MM.1S (cell line): Measurements from ENCODE around the gene FAM118B.

ENCODE experiments used
- DNase-seq: peaks from one replicate; pipeline ENCODE4 v3.0.0-alpha.2; 2015
- H2AFZ ChIP-seq: fragments of 300-600 bp; sonication (generic); 2 replicates; pipeline ENCODE4 v1.6.0; 2016; ENCODE audit warnings: antibody characterized with exemption, low read length
- H3F3A ChIP-seq: fragments of 300-600 bp; sonication (generic); 2 replicates; pipeline ENCODE4 v1.6.1; 2016; ENCODE audit warnings: mild to moderate bottlenecking, antibody characterized with exemption, low read length, moderate library complexity, mixed read lengths; ENCODE audit not compliant: insufficient read depth
- H3K27ac ChIP-seq: fragments of 300-600 bp; sonication (generic); 2 replicates; pipeline ENCODE4 v1.5.1; 2016; ENCODE audit warnings: mild to moderate bottlenecking, low read length
- H3K27me3 ChIP-seq: fragments of 300-600 bp; sonication (generic); replicated peaks from 2 replicates; pipeline ENCODE4 v1.6.0; 2016; ENCODE audit warnings: low read length; ENCODE audit not compliant: insufficient read depth
- H3K36me3 ChIP-seq: fragments of 300-600 bp; sonication (generic); replicated peaks from 2 replicates; pipeline ENCODE4 v1.6.1; 2016; ENCODE audit warnings: mild to moderate bottlenecking, low read length, mixed read lengths; ENCODE audit not compliant: insufficient read depth
- H3K4me1 ChIP-seq: fragments of 300-600 bp; sonication (generic); 2 replicates; pipeline ENCODE4 v1.6.1; 2016; ENCODE audit warnings: low read length, mixed read lengths
- H3K4me2 ChIP-seq: fragments of 300-600 bp; sonication (generic); 2 replicates; pipeline ENCODE4 v1.6.0; 2016; ENCODE audit warnings: low read depth, low read length
- H3K4me3 ChIP-seq: fragments of 300-600 bp; sonication (generic); 2 replicates; pipeline ENCODE4 v1.5.1; 2016; ENCODE audit warnings: low read length, mixed read lengths
- H3K79me2 ChIP-seq: fragments of 300-600 bp; sonication (generic); 2 replicates; pipeline ENCODE4 v1.6.1; 2016; ENCODE audit warnings: mixed run types, low read length, mixed read lengths
- H3K9ac ChIP-seq: fragments of 300-600 bp; sonication (generic); 2 replicates; pipeline ENCODE4 v1.6.1; 2016; ENCODE audit warnings: low read length, mixed read lengths
- H3K9me2 ChIP-seq: fragments of 300-600 bp; sonication (generic); replicated peaks from 2 replicates; pipeline ENCODE4 v1.6.1; 2016; ENCODE audit warnings: mild to moderate bottlenecking, low read length, mixed read lengths; ENCODE audit not compliant: insufficient read depth
- H3K9me3 ChIP-seq: fragments of 300-600 bp; sonication (generic); replicated peaks from 2 replicates; pipeline ENCODE4 v1.6.1; 2016; ENCODE audit warnings: mild to moderate bottlenecking, low read length, mixed read lengths; ENCODE audit not compliant: insufficient read depth
- H4K20me1 ChIP-seq: fragments of 300-600 bp; sonication (generic); 2 replicates; pipeline ENCODE4 v1.6.1; 2016; ENCODE audit warnings: mild to moderate bottlenecking, low read length, moderate library complexity, mixed read lengths; ENCODE audit not compliant: insufficient read depth
- EZH2 ChIP-seq: fragments of 300-600 bp; sonication (generic); optimal IDR thresholded peaks from 2 replicates; pipeline ENCODE3; 2017; ENCODE audit warnings: low read depth, mild to moderate bottlenecking, antibody characterized with exemption, low read length, mixed read lengths
- EZH2phosphoT487 ChIP-seq: fragments of 300-600 bp; sonication (generic); IDR thresholded peaks from 2 replicates; pipeline ENCODE4 v1.6.1; 2018; ENCODE audit warnings: antibody characterized with exemption, low read length
- TF ChIP-seq, protein P1 (sequence below): fragments of 300-600 bp; sonication (generic); IDR thresholded peaks from 2 replicates; pipeline ENCODE4 v1.5.1; 2016; ENCODE audit warnings: antibody characterized with exemption, low read length, mixed read lengths

The FAM118B gene

DNA sequence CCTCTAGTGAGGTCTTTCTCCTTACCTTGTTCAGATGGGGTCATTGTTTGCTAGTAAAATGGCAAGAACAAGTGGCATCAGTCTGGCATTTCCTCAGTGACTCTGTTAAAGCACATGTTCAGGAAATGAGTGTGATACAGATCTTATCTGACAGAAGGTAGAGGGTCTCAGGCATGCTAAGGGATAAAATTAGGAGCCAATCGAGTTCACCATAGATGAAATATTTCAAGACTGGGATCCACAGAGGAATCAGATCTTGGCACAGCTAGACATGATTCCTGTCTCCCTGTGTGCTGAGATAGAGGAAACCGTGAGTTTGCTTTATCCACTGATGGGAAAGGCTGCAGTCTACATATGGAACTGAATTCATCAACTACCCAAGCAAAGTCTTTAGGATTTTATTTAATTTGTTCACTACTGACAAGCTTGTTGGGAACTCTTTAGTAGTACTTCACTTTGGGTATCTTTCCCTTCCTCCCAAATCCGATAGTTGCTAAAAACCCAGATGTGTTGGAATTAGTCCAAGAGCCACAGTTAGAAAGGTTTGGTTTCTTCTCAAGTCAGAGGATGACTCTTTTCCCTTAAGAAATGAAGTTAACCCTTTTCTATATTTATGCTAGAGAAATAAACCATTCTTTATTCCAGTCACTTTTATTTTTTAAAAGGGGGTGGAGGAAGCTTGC lies 18.4 kb downstream of the FAM118B start:
- Histone ChIP-seq H3K4me1 (no peaks in the 10 kb centered on the region), H3K9me2 (no peaks in the 10 kb centered on the region), H3K9ac (no peak overlapping the region), H3K4me3 (no peak overlapping the region), H4K20me1 (no peaks in the 10 kb centered on the region), H3K4me2 (no peak overlapping the region), H3F3A (no peaks in the 10 kb centered on the region), H2AFZ (no peak overlapping the region), H3K9me3 (no peaks in the 10 kb centered on the region), H3K27me3 (no peaks in the 10 kb centered on the region), H3K27ac (no peak overlapping the region), H3K79me2 (peaks cover 8% of the 10 kb centered on the region), H3K36me3 (no peaks in the 10 kb centered on the region)
- TF ChIP-seq EZH2phosphoT487 (no peak), EZH2 (no peak)
- TF ChIP-seq, protein P1, sequence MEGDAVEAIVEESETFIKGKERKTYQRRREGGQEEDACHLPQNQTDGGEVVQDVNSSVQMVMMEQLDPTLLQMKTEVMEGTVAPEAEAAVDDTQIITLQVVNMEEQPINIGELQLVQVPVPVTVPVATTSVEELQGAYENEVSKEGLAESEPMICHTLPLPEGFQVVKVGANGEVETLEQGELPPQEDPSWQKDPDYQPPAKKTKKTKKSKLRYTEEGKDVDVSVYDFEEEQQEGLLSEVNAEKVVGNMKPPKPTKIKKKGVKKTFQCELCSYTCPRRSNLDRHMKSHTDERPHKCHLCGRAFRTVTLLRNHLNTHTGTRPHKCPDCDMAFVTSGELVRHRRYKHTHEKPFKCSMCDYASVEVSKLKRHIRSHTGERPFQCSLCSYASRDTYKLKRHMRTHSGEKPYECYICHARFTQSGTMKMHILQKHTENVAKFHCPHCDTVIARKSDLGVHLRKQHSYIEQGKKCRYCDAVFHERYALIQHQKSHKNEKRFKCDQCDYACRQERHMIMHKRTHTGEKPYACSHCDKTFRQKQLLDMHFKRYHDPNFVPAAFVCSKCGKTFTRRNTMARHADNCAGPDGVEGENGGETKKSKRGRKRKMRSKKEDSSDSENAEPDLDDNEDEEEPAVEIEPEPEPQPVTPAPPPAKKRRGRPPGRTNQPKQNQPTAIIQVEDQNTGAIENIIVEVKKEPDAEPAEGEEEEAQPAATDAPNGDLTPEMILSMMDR = no peak
- DNase-seq = no peak

DNA sequence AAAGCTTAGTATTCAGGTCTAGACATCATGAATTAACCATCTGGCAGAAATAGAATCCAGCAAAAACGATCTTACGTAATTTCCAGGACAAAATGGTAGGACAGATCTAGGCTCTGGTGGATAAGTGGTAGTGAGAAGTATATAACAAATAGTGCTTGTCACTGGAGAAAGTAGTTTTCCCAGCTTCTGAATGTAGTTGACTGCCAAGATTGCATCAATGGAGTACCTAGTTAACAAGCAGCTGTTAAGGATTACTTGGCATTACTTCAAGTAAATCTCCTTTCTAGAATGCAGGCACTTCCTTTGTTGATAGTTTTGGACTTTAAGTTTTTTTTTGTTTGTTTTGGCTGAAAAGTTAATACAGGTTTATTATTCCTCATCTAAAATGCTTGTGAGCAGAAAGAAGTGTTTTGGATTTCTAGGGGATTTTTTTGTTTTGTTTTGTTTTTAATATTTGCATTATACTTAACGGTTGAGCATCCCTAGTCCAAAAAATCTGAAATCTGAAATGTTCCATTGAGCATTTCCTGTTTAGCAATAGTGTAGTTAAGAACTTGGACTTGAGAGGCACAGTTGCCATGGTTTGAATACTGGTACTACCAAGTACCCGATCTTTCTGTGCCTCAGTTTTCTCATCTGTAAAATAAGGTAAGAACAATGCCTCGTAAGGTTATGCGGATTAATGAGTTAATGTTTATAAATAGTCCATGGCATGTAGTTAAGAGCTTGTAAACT lies 20.3 kb downstream of the FAM118B start:
- Histone ChIP-seq H3K9me2 (no peaks in the 10 kb centered on the region), H3K9ac (no peak overlapping the region), H3K79me2 (no peaks in the 10 kb centered on the region), H3F3A (no peaks in the 10 kb centered on the region), H3K27me3 (no peaks in the 10 kb centered on the region), H3K36me3 (no peaks in the 10 kb centered on the region), H3K4me1 (no peaks in the 10 kb centered on the region), H2AFZ (no peak overlapping the region), H3K9me3 (no peaks in the 10 kb centered on the region), H3K4me2 (no peak overlapping the region), H4K20me1 (no peaks in the 10 kb centered on the region), H3K4me3 (no peak overlapping the region), H3K27ac (no peak overlapping the region)
- DNase-seq = no peak
- TF ChIP-seq, protein P1 = no peak
- no peak for TF ChIP-seq EZH2phosphoT487
- TF ChIP-seq EZH2 = no peak

GRCh38 chr11:126232683-126233082 lies 21.1 kb downstream of the FAM118B start:
- H3K27me3 ChIP-seq = no peaks in the 10 kb centered on the region
- H3K79me2 ChIP-seq = no peaks in the 10 kb centered on the region
- no peaks in the 10 kb centered on the region for H3K4me1 ChIP-seq
- no peaks in the 10 kb centered on the region for H3K9me2 ChIP-seq
- no peak overlapping the region for H3K27ac ChIP-seq
- no peak overlapping the region for H3K4me3 ChIP-seq
- no peak overlapping the region for H2AFZ ChIP-seq
- H3K36me3 ChIP-seq = no peaks in the 10 kb centered on the region
- no peaks in the 10 kb centered on the region for H3K9me3 ChIP-seq
- no peak for DNase-seq
- no peak overlapping the region for H3K9ac ChIP-seq
- TF ChIP-seq EZH2 (no peak), EZH2phosphoT487 (no peak)
- TF ChIP-seq, protein P1 = no peak
- no peaks in the 10 kb centered on the region for H3F3A ChIP-seq
- no peak overlapping the region for H3K4me2 ChIP-seq
- H4K20me1 ChIP-seq = no peaks in the 10 kb centered on the region
